DOHH2 (cell line): ENCODE measurements around the gene KIF7.

Source experiments
- H3F3A ChIP-seq: fragments of 200-600 bp; sonication (generic), shearing (Covaris generic); 2 replicates; pipeline ENCODE4 v1.6.0; 2016; ENCODE audit warnings: antibody characterized with exemption, mild to moderate bottlenecking; ENCODE audit not compliant: control insufficient read depth, insufficient read depth
- H3K27ac ChIP-seq: fragments of 200-600 bp; sonication (generic); 2 replicates; pipeline ENCODE4 v1.5.1; 2014; ENCODE audit warnings: low read depth, mild to moderate bottlenecking, low read length, moderate library complexity
- H3K27me3 ChIP-seq: fragments of 200-600 bp; sonication (generic); 2 replicates; pipeline ENCODE4 v1.6.1; 2014; ENCODE audit warnings: mild to moderate bottlenecking, low read length, mixed read lengths; ENCODE audit not compliant: control insufficient read depth
- H3K36me3 ChIP-seq: fragments of 200-600 bp; sonication (generic); 2 replicates; pipeline ENCODE4 v1.6.1; 2014; ENCODE audit warnings: mild to moderate bottlenecking, low read length, moderate library complexity, mixed read lengths; ENCODE audit not compliant: control insufficient read depth
- H3K4me1 ChIP-seq: fragments of 200-600 bp; sonication (generic); 2 replicates; pipeline ENCODE4 v1.6.1; 2014; ENCODE audit warnings: mild to moderate bottlenecking, low read length, mixed read lengths; ENCODE audit not compliant: control insufficient read depth
- H3K4me2 ChIP-seq: fragments of 200-600 bp; sonication (generic); 2 replicates; pipeline ENCODE4 v1.6.0; 2014; ENCODE audit warnings: mild to moderate bottlenecking, low read length, moderate library complexity
- H3K4me3 ChIP-seq: fragments of 200-600 bp; sonication (generic); 2 replicates; pipeline ENCODE4 v1.5.1; 2014; ENCODE audit warnings: mild to moderate bottlenecking, low read length, mixed read lengths
- H3K79me2 ChIP-seq: fragments of 200-600 bp; sonication (generic); 2 replicates; pipeline ENCODE4 v1.6.1; 2014; ENCODE audit warnings: mild to moderate bottlenecking, low read length, mixed read lengths; ENCODE audit not compliant: control insufficient read depth
- H3K9me2 ChIP-seq: fragments of 200-600 bp; sonication (generic); replicated peaks from 2 replicates; pipeline ENCODE4 v1.6.1; 2014; ENCODE audit warnings: mild to moderate bottlenecking, low read length, mixed read lengths; ENCODE audit not compliant: control insufficient read depth
- H3K9me3 ChIP-seq: fragments of 200-600 bp; sonication (generic); 2 replicates; pipeline ENCODE4 v1.6.1; 2014; ENCODE audit warnings: antibody characterized with exemption, low read length, mixed read lengths; ENCODE audit not compliant: control insufficient read depth, insufficient read depth
- H4K20me1 ChIP-seq: fragments of 200-600 bp; sonication (generic); 2 replicates; pipeline ENCODE4 v1.6.0; 2014; ENCODE audit warnings: low read depth, mild to moderate bottlenecking, antibody characterized with exemption, low read length, moderate library complexity; ENCODE audit not compliant: control insufficient read depth, insufficient read depth
- CTCF ChIP-seq: fragments of 200-600 bp; sonication (generic); IDR thresholded peaks from one replicate; pipeline ENCODE4 v1.5.1; 2014; ENCODE audit warnings: antibody characterized with exemption, mild to moderate bottlenecking, low read depth, low read length; ENCODE audit not compliant: poor library complexity, severe bottlenecking
- EZH2phosphoT487 ChIP-seq: fragments of 200-600 bp; sonication (generic); IDR thresholded peaks from 2 replicates; pipeline ENCODE4 v1.6.1; 2017; ENCODE audit warnings: borderline replicate concordance, mild to moderate bottlenecking, antibody characterized with exemption, low read length, moderate library complexity, mixed read lengths

Gene KIF7

GRCh38 chr15:89654301-89654761, 936 bp downstream of the KIF7 start:
- H3K4me3 ChIP-seq = no peak overlapping the region
- no peaks in the 10 kb centered on the region for H3K9me3 ChIP-seq
- no peak overlapping the region for H3K27ac ChIP-seq
- H3K4me2 ChIP-seq = no peak overlapping the region; the same call in 1 of the 2 replicates
- TF ChIP-seq EZH2phosphoT487 (no peak), CTCF (no peak)
- no peaks in the 10 kb centered on the region for H4K20me1 ChIP-seq
- H3K27me3 ChIP-seq = peaks cover 33% of the 10 kb centered on the region
- no peaks in the 10 kb centered on the region for H3K9me2 ChIP-seq
- no peaks in the 10 kb centered on the region for H3K36me3 ChIP-seq
- no peaks in the 10 kb centered on the region for H3F3A ChIP-seq
- no peaks in the 10 kb centered on the region for H3K79me2 ChIP-seq
- no peaks in the 10 kb centered on the region for H3K4me1 ChIP-seq

GRCh38 chr15:89653578-89653977, 1.7 kb downstream of the KIF7 start:
- TF ChIP-seq EZH2phosphoT487 = no peak
- TF ChIP-seq CTCF = no peak
- Histone ChIP-seq H3K36me3 (no peaks in the 10 kb centered on the region), H3F3A (no peaks in the 10 kb centered on the region), H3K79me2 (no peaks in the 10 kb centered on the region), H4K20me1 (no peaks in the 10 kb centered on the region), H3K4me1 (no peaks in the 10 kb centered on the region), H3K27ac (no peak overlapping the region), H3K4me2 (no peak overlapping the region), H3K9me2 (no peaks in the 10 kb centered on the region), H3K27me3 (peaks cover 33% of the 10 kb centered on the region), H3K9me3 (no peaks in the 10 kb centered on the region), H3K4me3 (no peak overlapping the region)

GRCh38 chr15:89652666-89653065, 2.6 kb downstream of the KIF7 start:
- no peak overlapping the region for H3K27ac ChIP-seq
- H3K9me3 ChIP-seq = no peaks in the 10 kb centered on the region
- no peaks in the 10 kb centered on the region for H3K79me2 ChIP-seq
- no peak for TF ChIP-seq CTCF
- peaks cover 30% of the 10 kb centered on the region for H3K27me3 ChIP-seq
- no peak overlapping the region for H3K4me3 ChIP-seq
- no peaks in the 10 kb centered on the region for H3F3A ChIP-seq
- H3K4me1 ChIP-seq = no peaks in the 10 kb centered on the region
- H3K4me2 ChIP-seq = no peak overlapping the region
- H4K20me1 ChIP-seq = no peaks in the 10 kb centered on the region
- H3K9me2 ChIP-seq = no peaks in the 10 kb centered on the region
- no peaks in the 10 kb centered on the region for H3K36me3 ChIP-seq

GRCh38 chr15:89652131-89652530, 3.1 kb downstream of the KIF7 start:
- no peaks in the 10 kb centered on the region for H3K79me2 ChIP-seq
- H3K4me2 ChIP-seq = no peak overlapping the region
- H3K9me3 ChIP-seq = no peaks in the 10 kb centered on the region
- H3K4me3 ChIP-seq = no peak overlapping the region
- H3K9me2 ChIP-seq = no peaks in the 10 kb centered on the region
- H3K27ac ChIP-seq = no peak overlapping the region
- peaks cover 28% of the 10 kb centered on the region for H3K27me3 ChIP-seq
- H3F3A ChIP-seq = no peaks in the 10 kb centered on the region
- H3K4me1 ChIP-seq = no peaks in the 10 kb centered on the region
- TF ChIP-seq CTCF = no peak
- TF ChIP-seq EZH2phosphoT487 = no peak
- H4K20me1 ChIP-seq = no peaks in the 10 kb centered on the region
- H3K36me3 ChIP-seq = no peaks in the 10 kb centered on the region
